ENCODE measurements around the gene MDK. TPM values are rescaled to one million over a fixed set of nuclear protein-coding genes. Genes with fewer than 3 reads are reported as not detected.
"Not testable (repeated sequence)": the region's sequence is repeated elsewhere in the genome, so short reads cannot be mapped to it uniquely, and the experiment has no call there.

MDK gene
- total RNA-seq, 5 donors from 2014 or later (not counting 1 experiment from before 2014, with no cell fraction given), result 5.8 to 8.6 (median 8.3) TPM

- H3K4me3 Mint-ChIP-seq; H3K27me3 ChIP-seq (replicated peaks in 1 of 2; ENCODE audit: control insufficient read depth in 2 of 2, extremely low read depth in 1 of 2, insufficient read depth in 2 of 2, low read length in 1 of 2); POLR2A ChIA-PET; H3K9me3 ChIP-seq; DNase-seq; H3K27ac Mint-ChIP-seq; ATAC-seq (replicated peaks in 1 of 4); H3K4me3 ChIP-seq (ENCODE audit: control insufficient read depth in 1 of 2, extremely low read depth in 1 of 2, low read length in 1 of 2); H3K9me3 Mint-ChIP-seq; CTCF ChIA-PET; H3K27ac ChIP-seq (ENCODE audit: low read length); H3K27me3 Mint-ChIP-seq: not testable (repeated sequence)
- H3K36me3 ChIP-seq (ENCODE audit: control insufficient read depth in 2 of 2, extremely low read depth in 1 of 2, insufficient read depth in 1 of 2, low read length in 1 of 2), result peaks cover 46 to 92% of the 10 kb centered on the region in 2 donors
- Mint-ChIP-seq H3K4me1 (peaks cover 12 to 23% (median 15%) of the 10 kb centered on the region in 3 donors), H3K36me3 (peaks cover 34% of the 10 kb centered on the region)
- WGBS (ENCODE audit: insufficient coverage), result 96% methylated on average over 9 of the region's 15 CpGs
- peaks cover 0 to 16% of the 10 kb centered on the region in 2 experiments for H3K4me1 ChIP-seq (ENCODE audit: control insufficient read depth in 1 of 2, extremely low read depth in 1 of 2, insufficient read depth in 2 of 2, low read length in 2 of 2)
Observed at GRCh38 chr11:46372501-46372900, 9.0 kb upstream of the MDK start.

GRCh38 chr11:46373787-46374740 lies 7.4 kb upstream of the MDK start:
- Histone ChIP-seq H3K4me3 (ENCODE audit: control insufficient read depth in 1 of 2, extremely low read depth in 1 of 2, low read length in 1 of 2) (no peak overlapping the region), H3K27me3 (replicated peaks in 1 of 2; ENCODE audit: control insufficient read depth in 2 of 2, extremely low read depth in 1 of 2, insufficient read depth in 2 of 2, low read length in 1 of 2) (no peaks in the 10 kb centered on the region), H3K27ac (ENCODE audit: low read length) (no peak overlapping the region), H3K9me3 (no peaks in the 10 kb centered on the region), H3K4me1 (ENCODE audit: control insufficient read depth in 1 of 2, extremely low read depth in 1 of 2, insufficient read depth in 2 of 2, low read length in 2 of 2) (peaks cover 0 to 11% of the 10 kb centered on the region in 2 experiments), H3K36me3 (ENCODE audit: control insufficient read depth in 2 of 2, extremely low read depth in 1 of 2, insufficient read depth in 1 of 2, low read length in 1 of 2) (peaks cover 51 to 83% of the 10 kb centered on the region in 2 donors)
- ATAC-seq (replicated peaks in 1 of 4) (no peak), DNase-seq (no peak)
- Mint-ChIP-seq H3K27ac (no peak overlapping the region), H3K27me3 (no peaks in the 10 kb centered on the region), H3K36me3 (peaks cover 34% of the 10 kb centered on the region), H3K4me3 (no peak overlapping the region), H3K4me1 (peaks cover 4 to 17% (median 12%) of the 10 kb centered on the region in 3 donors), H3K9me3 (no peaks in the 10 kb centered on the region)
- CTCF ChIA-PET, result interaction anchor here in 1 of 2 donors (0.6 kb wide), 1 partner anchor 22 kb away, joined by 6 read pairs; no protein-coding TSS in a partner anchor
- WGBS (ENCODE audit: insufficient coverage), result 95% methylated on average over 18 of the region's 30 CpGs
- POLR2A ChIA-PET, result no interaction called here

GRCh38 chr11:46374815-46375214 lies 6.7 kb upstream of the MDK start:
- Mint-ChIP-seq H3K4me1 (peaks cover 0 to 10% (median 9%) of the 10 kb centered on the region in 3 donors), H3K36me3 (peaks cover 31% of the 10 kb centered on the region), H3K27me3 (no peaks in the 10 kb centered on the region), H3K4me3 (no peak overlapping the region), H3K9me3 (no peaks in the 10 kb centered on the region), H3K27ac (no peak overlapping the region)
- ChIA-PET POLR2A (no interaction called here), CTCF (no interaction called here)
- H3K4me1 ChIP-seq (ENCODE audit: control insufficient read depth in 1 of 2, extremely low read depth in 1 of 2, insufficient read depth in 2 of 2, low read length in 2 of 2), result peaks cover 0 to 11% of the 10 kb centered on the region in 2 experiments
- 95% methylated on average over 15 of the region's 15 CpGs for WGBS (ENCODE audit: insufficient coverage)
- DNase-seq, result no peak
- no peak for ATAC-seq (replicated peaks in 1 of 4)
- H3K4me3 ChIP-seq (ENCODE audit: control insufficient read depth in 1 of 2, extremely low read depth in 1 of 2, low read length in 1 of 2), result no peak overlapping the region
- H3K36me3 ChIP-seq (ENCODE audit: control insufficient read depth in 2 of 2, extremely low read depth in 1 of 2, insufficient read depth in 1 of 2, low read length in 1 of 2), result peaks cover 51 to 75% of the 10 kb centered on the region in 2 donors
- no peak overlapping the region for H3K27ac ChIP-seq (ENCODE audit: low read length)
- no peaks in the 10 kb centered on the region for H3K27me3 ChIP-seq (replicated peaks in 1 of 2; ENCODE audit: control insufficient read depth in 2 of 2, extremely low read depth in 1 of 2, insufficient read depth in 2 of 2, low read length in 1 of 2)
- H3K9me3 ChIP-seq, result no peaks in the 10 kb centered on the region

GRCh38 chr11:46375392-46376101 lies 5.9 kb upstream of the MDK start:
- peaks cover 28% of the 10 kb centered on the region for H3K36me3 Mint-ChIP-seq
- peaks cover 2 to 10% (median 8%) of the 10 kb centered on the region in 3 donors for H3K4me1 Mint-ChIP-seq
- H3K36me3 ChIP-seq (ENCODE audit: control insufficient read depth in 2 of 2, extremely low read depth in 1 of 2, insufficient read depth in 1 of 2, low read length in 1 of 2), result peaks cover 46 to 68% of the 10 kb centered on the region in 2 donors
- H3K27me3 ChIP-seq (replicated peaks in 1 of 2; ENCODE audit: control insufficient read depth in 2 of 2, extremely low read depth in 1 of 2, insufficient read depth in 2 of 2, low read length in 1 of 2), result no peaks in the 10 kb centered on the region
- ATAC-seq (replicated peaks in 1 of 4) (no peak), DNase-seq (no peak)
- ChIA-PET CTCF (no interaction called here), POLR2A (no interaction called here)
- no peak overlapping the region for H3K4me3 Mint-ChIP-seq
- 93% methylated on average over 36 of the region's 38 CpGs for WGBS (ENCODE audit: insufficient coverage)
- H3K27ac Mint-ChIP-seq, result no peak overlapping the region
- H3K27me3 Mint-ChIP-seq, result no peaks in the 10 kb centered on the region
- H3K27ac ChIP-seq (ENCODE audit: low read length), result no peak overlapping the region
- H3K9me3 ChIP-seq, result no peaks in the 10 kb centered on the region
- H3K4me1 ChIP-seq (ENCODE audit: control insufficient read depth in 1 of 2, extremely low read depth in 1 of 2, insufficient read depth in 2 of 2, low read length in 2 of 2), result peaks cover 0 to 15% of the 10 kb centered on the region in 2 experiments
- no peaks in the 10 kb centered on the region for H3K9me3 Mint-ChIP-seq
- H3K4me3 ChIP-seq (ENCODE audit: control insufficient read depth in 1 of 2, extremely low read depth in 1 of 2, low read length in 1 of 2), result no peak overlapping the region

GRCh38 chr11:46376258-46377050 lies 5.0 kb upstream of the MDK start:
- no peaks in the 10 kb centered on the region for H3K9me3 Mint-ChIP-seq
- H3K27me3 ChIP-seq (replicated peaks in 1 of 2; ENCODE audit: control insufficient read depth in 2 of 2, extremely low read depth in 1 of 2, insufficient read depth in 2 of 2, low read length in 1 of 2), result peaks cover 0 to 3% of the 10 kb centered on the region in 2 experiments
- ATAC-seq (replicated peaks in 1 of 4), result no peak
- H3K27me3 Mint-ChIP-seq, result no peaks in the 10 kb centered on the region
- no peak overlapping the region for H3K27ac ChIP-seq (ENCODE audit: low read length)
- DNase-seq, result no peak
- POLR2A ChIA-PET, result interaction anchor here (0.7 kb wide), 2 partner anchors 11 to 163 kb away, joined by 3 read pairs; no protein-coding TSS in a partner anchor
- 95% methylated on average over 19 of the region's 19 CpGs for WGBS (ENCODE audit: insufficient coverage)
- no peaks in the 10 kb centered on the region for H3K9me3 ChIP-seq
- peaks cover 0 to 21% of the 10 kb centered on the region in 2 experiments for H3K4me1 ChIP-seq (ENCODE audit: control insufficient read depth in 1 of 2, extremely low read depth in 1 of 2, insufficient read depth in 2 of 2, low read length in 2 of 2)
- no peak overlapping the region for H3K4me3 ChIP-seq (ENCODE audit: control insufficient read depth in 1 of 2, extremely low read depth in 1 of 2, low read length in 1 of 2)
- H3K4me1 Mint-ChIP-seq, result peaks cover 2 to 10% (median 8%) of the 10 kb centered on the region in 3 donors
- H3K36me3 ChIP-seq (ENCODE audit: control insufficient read depth in 2 of 2, extremely low read depth in 1 of 2, insufficient read depth in 1 of 2, low read length in 1 of 2), result peaks cover 40 to 61% of the 10 kb centered on the region in 2 donors
- H3K36me3 Mint-ChIP-seq, result peaks cover 28% of the 10 kb centered on the region
- H3K4me3 Mint-ChIP-seq, result no peak overlapping the region
- H3K27ac Mint-ChIP-seq, result no peak overlapping the region
- CTCF ChIA-PET, result no interaction called here

- Mint-ChIP-seq H3K4me1 (peaks cover 7 to 11% (median 10%) of the 10 kb centered on the region in 3 donors), H3K9me3 (no peaks in the 10 kb centered on the region), H3K27ac (no peak overlapping the region), H3K36me3 (peaks cover 26% of the 10 kb centered on the region), H3K4me3 (no peak overlapping the region), H3K27me3 (peaks cover 0 to 5% of the 10 kb centered on the region in 2 donors)
- H3K4me1 ChIP-seq (ENCODE audit: control insufficient read depth in 1 of 2, extremely low read depth in 1 of 2, insufficient read depth in 2 of 2, low read length in 2 of 2), result peaks cover 5 to 28% of the 10 kb centered on the region in 2 experiments
- H3K4me3 ChIP-seq (ENCODE audit: control insufficient read depth in 1 of 2, extremely low read depth in 1 of 2, low read length in 1 of 2), result no peak overlapping the region
- WGBS (ENCODE audit: insufficient coverage), result 98% methylated on average over 10 of the region's 11 CpGs
- POLR2A ChIA-PET, result interaction anchor here in 1 of 2 donors (0.7 kb wide), 1 partner anchor 12 kb away, joined by 3 read pairs; no protein-coding TSS in a partner anchor
- no peak overlapping the region for H3K27ac ChIP-seq (ENCODE audit: low read length)
- ATAC-seq (replicated peaks in 1 of 4) (no peak), DNase-seq (no peak)
- no peaks in the 10 kb centered on the region for H3K9me3 ChIP-seq
- peaks cover 31 to 53% of the 10 kb centered on the region in 2 donors for H3K36me3 ChIP-seq (ENCODE audit: control insufficient read depth in 2 of 2, extremely low read depth in 1 of 2, insufficient read depth in 1 of 2, low read length in 1 of 2)
- CTCF ChIA-PET, result no interaction called here
- peaks cover 0 to 9% of the 10 kb centered on the region in 2 experiments for H3K27me3 ChIP-seq (replicated peaks in 1 of 2; ENCODE audit: control insufficient read depth in 2 of 2, extremely low read depth in 1 of 2, insufficient read depth in 2 of 2, low read length in 1 of 2)
Observed at GRCh38 chr11:46377290-46377689, 4.2 kb upstream of the MDK start.
